GM18870 (cell line): ENCODE data around the gene PLEKHG4.

Experiments used
- ATAC-seq: cut with Tn5 transposase; IDR thresholded peaks from one replicate; pipeline ENCODE4 v1.9.1; 2021; ENCODE audit warnings: moderate library complexity; ENCODE audit not compliant: unreplicated experiment

Gene PLEKHG4

DNA sequence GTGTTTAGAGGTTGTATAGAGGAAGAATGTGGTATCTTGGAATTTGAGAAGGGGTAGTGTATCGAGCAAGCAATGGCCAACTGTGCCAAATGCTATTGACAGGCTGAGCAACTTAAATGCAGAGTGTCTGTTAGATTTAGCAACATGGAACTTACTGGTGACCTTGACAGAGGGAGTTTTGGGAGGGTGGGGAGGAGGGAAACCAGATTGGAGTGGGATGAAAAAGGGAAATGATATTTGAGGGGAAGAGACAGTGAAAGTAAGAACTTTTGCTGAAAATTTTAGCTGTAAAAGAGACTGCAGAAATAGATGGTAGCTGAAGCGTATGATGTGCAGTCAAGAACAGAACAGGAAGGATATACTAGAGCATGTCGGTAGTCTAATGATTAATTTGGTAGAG lies 48.4 kb downstream of the PLEKHG4 start:
- ATAC-seq: no peak

DNA sequence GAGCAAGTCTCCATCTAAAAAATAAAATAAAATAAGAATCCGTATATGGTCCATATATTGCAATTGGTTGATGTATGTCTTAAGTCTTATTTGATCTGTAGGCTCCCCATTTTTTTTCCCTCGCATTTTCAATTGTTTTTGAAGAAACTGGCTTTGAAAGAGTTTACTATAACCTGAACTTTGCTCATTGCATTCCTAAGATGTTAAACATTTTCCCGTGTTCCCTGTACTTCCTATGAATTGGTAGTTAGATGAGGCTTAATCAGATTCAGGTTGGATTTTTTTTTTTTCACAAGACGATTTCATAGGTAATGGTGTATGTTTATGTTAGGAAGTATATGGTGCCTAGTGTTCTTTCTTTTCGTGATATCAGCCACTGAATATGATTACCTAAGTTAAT lies 50.6 kb downstream of the PLEKHG4 start:
- no peak for ATAC-seq

DNA sequence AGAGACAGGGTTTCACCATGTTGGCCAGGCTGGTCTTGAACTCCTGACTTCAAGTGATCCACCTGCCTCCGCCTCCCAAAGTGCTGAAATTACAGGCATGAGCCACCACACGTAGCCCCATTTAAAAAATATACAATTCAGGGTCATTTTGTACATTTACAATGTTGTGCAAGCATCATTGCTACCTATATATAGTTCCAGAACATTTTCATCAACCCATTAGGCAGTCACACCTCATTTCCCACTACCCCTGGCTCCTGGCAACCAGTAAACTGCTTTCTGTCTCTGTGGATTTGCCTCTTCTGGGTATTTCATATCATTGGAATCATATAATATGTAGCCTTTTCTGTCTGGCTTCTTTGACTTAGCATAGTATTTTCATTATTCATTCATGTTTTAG lies 54.0 kb downstream of the PLEKHG4 start:
- ATAC-seq: no peak

DNA sequence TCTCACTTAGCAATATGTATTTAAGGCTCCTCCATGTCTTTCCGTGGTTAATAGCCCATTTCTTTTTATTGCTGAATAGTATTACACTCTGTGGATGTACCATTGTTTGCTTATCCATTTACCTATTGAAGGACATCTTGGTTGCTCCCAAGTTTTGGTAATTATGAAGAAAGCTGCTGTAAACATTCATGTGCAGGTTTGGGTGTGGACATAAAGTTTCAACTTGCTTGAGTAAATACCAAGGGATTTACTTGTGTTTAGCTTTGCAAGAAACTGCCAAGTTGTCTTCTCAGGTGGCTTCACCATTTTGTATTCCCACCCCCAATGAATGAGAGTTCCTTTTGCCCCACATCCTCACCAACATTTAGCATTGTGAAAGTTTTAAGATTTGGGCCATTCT lies 56.8 kb downstream of the PLEKHG4 start:
- no peak for ATAC-seq

DNA sequence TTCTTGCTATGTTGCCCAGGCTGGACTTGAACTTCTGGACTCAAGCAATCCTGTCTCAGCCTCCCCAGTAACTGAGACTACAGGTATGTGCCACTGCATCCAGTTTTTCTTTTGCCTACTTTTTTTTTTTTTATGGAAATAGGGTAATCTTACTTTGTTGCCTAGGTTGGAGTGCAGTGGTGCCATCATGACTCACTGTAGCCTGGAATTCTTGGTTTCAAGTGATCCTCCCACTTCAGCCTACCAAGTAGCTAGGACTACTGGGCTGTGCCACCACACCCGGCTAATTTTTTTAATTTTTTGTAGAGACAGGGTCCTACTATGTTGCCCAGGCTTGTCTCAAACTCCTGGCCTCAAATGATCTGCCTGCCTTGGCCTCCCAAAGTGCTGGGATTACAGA lies 57.3 kb downstream of the PLEKHG4 start:
- no peak for ATAC-seq
